Measurements from ENCODE around the gene KLHDC8A. TPM values are rescaled to one million over a fixed set of nuclear protein-coding genes. Genes with fewer than 3 reads are reported as not detected.

Gene KLHDC8A
- total RNA-seq, 2 donors from 2014 or later: 15.6 TPM; not detected in 1

GRCh38 chr1:205375835-205376545 lies 19.3 kb upstream of the KLHDC8A start:
- Histone ChIP-seq H3K27ac (no peak overlapping the region), H3K27me3 (replicated peaks; ENCODE audit: insufficient read depth) (no peaks in the 10 kb centered on the region)

GRCh38 chr1:205374210-205375078 lies 17.7 kb upstream of the KLHDC8A start:
- TF ChIP-seq POLR2A (IDR thresholded peaks at IDR 0.05) (no peak), POLR2AphosphoS5 (IDR thresholded peaks at IDR 0.05) (peak; percentile 7)
- no peaks in the 10 kb centered on the region for H3K36me3 ChIP-seq
- no peaks in the 10 kb centered on the region for H3K9me3 ChIP-seq
- H3K4me1 ChIP-seq (replicated peaks): no peaks in the 10 kb centered on the region
- no peaks in the 10 kb centered on the region for H3K27me3 ChIP-seq (replicated peaks; ENCODE audit: insufficient read depth)
- intact Hi-C loops (cut with DNase I): no loop called here
- H3K4me3 ChIP-seq: no peak overlapping the region
- no peak overlapping the region for H3K27ac ChIP-seq
- no peak for DNase-seq (ENCODE audit: low spot score)
- 22% methylated on average over 10 of the region's 10 CpGs for WGBS

More at GRCh38 chr1:205375835-205376545, 19.3 kb upstream of the KLHDC8A start:
- no peak for TF ChIP-seq POLR2A (IDR thresholded peaks at IDR 0.05)
- TF ChIP-seq CTCF (IDR thresholded peaks at IDR 0.05): no peak
- peak; percentile 11 for TF ChIP-seq POLR2AphosphoS5 (IDR thresholded peaks at IDR 0.05)
- Histone ChIP-seq H3K4me1 (replicated peaks) (no peaks in the 10 kb centered on the region), H3K9me3 (no peaks in the 10 kb centered on the region), H3K4me3 (no peak overlapping the region), H3K36me3 (no peaks in the 10 kb centered on the region)
- DNase-seq (ENCODE audit: low spot score): peak; percentile 23
- 31% methylated on average over 6 of the region's 6 CpGs for WGBS
- intact Hi-C loops (cut with DNase I): no loop called here

GRCh38 chr1:205373798-205374175 lies 17.1 kb upstream of the KLHDC8A start:
- Histone ChIP-seq H3K9me3 (no peaks in the 10 kb centered on the region), H3K27ac (no peak overlapping the region), H3K27me3 (replicated peaks; ENCODE audit: insufficient read depth) (no peaks in the 10 kb centered on the region), H3K4me3 (no peak overlapping the region), H3K4me1 (replicated peaks) (no peaks in the 10 kb centered on the region), H3K36me3 (no peaks in the 10 kb centered on the region)
- WGBS: 27% methylated on average over 2 of the region's 2 CpGs
- TF ChIP-seq POLR2A (IDR thresholded peaks at IDR 0.05) (no peak), CTCF (IDR thresholded peaks at IDR 0.05) (no peak), POLR2AphosphoS5 (IDR thresholded peaks at IDR 0.05) (no peak)
- DNase-seq (ENCODE audit: low spot score): no peak
- intact Hi-C loops (cut with DNase I): no loop called here

GRCh38 chr1:205373022-205373797 lies 16.5 kb upstream of the KLHDC8A start:
- intact Hi-C loops (cut with DNase I): no loop called here
- Histone ChIP-seq H3K36me3 (no peaks in the 10 kb centered on the region), H3K27ac (no peak overlapping the region), H3K27me3 (replicated peaks; ENCODE audit: insufficient read depth) (no peaks in the 10 kb centered on the region), H3K4me1 (replicated peaks) (no peaks in the 10 kb centered on the region), H3K9me3 (no peaks in the 10 kb centered on the region), H3K4me3 (no peak overlapping the region)
- DNase-seq (ENCODE audit: low spot score): no peak
- WGBS: 39% methylated on average over 9 of the region's 9 CpGs
- TF ChIP-seq POLR2A (IDR thresholded peaks at IDR 0.05) (no peak), POLR2AphosphoS5 (IDR thresholded peaks at IDR 0.05) (no peak), CTCF (IDR thresholded peaks at IDR 0.05) (no peak)

Data from prostate gland (tissue), 2 donors.